H7 (cell line): ENCODE results near the gene KIAA0513. TPM values are rescaled to one million over a fixed set of nuclear protein-coding genes. Genes with fewer than 3 reads are reported as not detected.

Experiments used
- DNase-seq: peaks from one replicate; pipeline ENCODE4 v3.0.0; 2012
- H3K27me3 ChIP-seq: 2 replicates; pipeline ENCODE4 v1.6.0; 2011; ENCODE audit warnings: mild to moderate bottlenecking, low read length; ENCODE audit not compliant: control insufficient read depth, insufficient read depth
- H3K36me3 ChIP-seq: replicated peaks from 2 replicates; pipeline ENCODE4 v1.5.1; 2011; ENCODE audit warnings: low read length; ENCODE audit not compliant: control insufficient read depth, insufficient read depth
- H3K4me3 ChIP-seq: 2 replicates; pipeline ENCODE4 v1.5.1; 2011; ENCODE audit warnings: low read depth, mild to moderate bottlenecking, control low read depth, low read length, moderate library complexity; ENCODE audit not compliant: insufficient read depth
- total RNA-seq: library from RNA; depleted of rRNA; stranded (reverse); fragments of >200 nt; shearing (Covaris generic); gene quantifications from 2 replicates; pipeline ENCODE4 v1.2.3, GENCODE V29; 2014; rRNA removed

Gene KIAA0513, protein sequence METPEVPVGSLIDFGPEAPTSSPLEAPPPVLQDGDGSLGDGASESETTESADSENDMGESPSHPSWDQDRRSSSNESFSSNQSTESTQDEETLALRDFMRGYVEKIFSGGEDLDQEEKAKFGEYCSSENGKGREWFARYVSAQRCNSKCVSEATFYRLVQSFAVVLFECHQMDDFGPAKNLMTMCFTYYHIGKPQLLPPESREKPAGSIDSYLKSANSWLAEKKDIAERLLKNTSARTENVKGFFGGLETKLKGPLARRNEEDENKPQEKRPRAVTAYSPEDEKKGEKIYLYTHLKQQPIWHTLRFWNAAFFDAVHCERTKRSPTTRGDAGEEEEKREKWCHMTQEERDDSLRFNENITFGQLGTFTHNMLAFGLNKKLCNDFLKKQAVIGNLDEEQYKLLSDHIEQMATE
- total RNA-seq: 5.1 and 11.7 TPM in 2 replicates

GRCh38 chr16:85027349-85027957 is at the start of gene KIAA0513:
Gene KIAA0513, plus strand, starts transcription at chr16:85027795. Its CDS starts 39,277 bp downstream, at chr16:85067072.
- Histone ChIP-seq H3K36me3 (no peaks in the 10 kb centered on the region), H3K4me3 (peak within 1 kb of the TSS; percentile 75), H3K27me3 (peaks cover 11% of the 10 kb centered on the region)
- peak; percentile 100 for DNase-seq

- no peak overlapping the region for H3K4me3 ChIP-seq
- no peak for DNase-seq
- peaks cover 21% of the 10 kb centered on the region for H3K36me3 ChIP-seq
- H3K27me3 ChIP-seq: no peaks in the 10 kb centered on the region
Measured at GRCh38 chr16:84979516-84979915, 48.1 kb upstream of the KIAA0513 start.

DNA sequence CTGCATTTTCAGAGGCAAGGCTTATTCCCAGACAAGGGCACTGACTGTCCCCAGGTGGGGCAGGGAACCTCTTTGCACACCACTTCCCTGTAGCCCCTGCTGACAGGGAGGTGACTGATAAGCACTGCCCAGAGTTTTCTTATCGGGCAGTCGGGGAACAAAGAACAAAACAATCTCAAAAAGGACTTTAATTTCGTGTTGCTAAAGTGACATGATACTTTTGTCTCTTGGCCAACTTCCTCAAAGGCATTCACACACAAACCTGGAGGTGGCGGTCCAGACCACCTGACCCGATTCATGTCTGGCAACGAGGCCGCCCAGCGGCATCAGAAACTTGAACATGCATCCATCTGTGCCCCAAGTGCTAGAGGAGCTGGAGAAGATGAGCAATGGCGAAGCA is 45.2 kb upstream of the KIAA0513 start:
- Histone ChIP-seq H3K4me3 (no peak overlapping the region), H3K36me3 (peaks cover 14% of the 10 kb centered on the region), H3K27me3 (no peaks in the 10 kb centered on the region)
- DNase-seq: no peak

- H3K4me3 ChIP-seq: no peak overlapping the region
- no peaks in the 10 kb centered on the region for H3K27me3 ChIP-seq
- H3K36me3 ChIP-seq: peaks cover 24% of the 10 kb centered on the region
- no peak for DNase-seq
Measured at GRCh38 chr16:84985079-84986065, 42.2 kb upstream of the KIAA0513 start.

DNA sequence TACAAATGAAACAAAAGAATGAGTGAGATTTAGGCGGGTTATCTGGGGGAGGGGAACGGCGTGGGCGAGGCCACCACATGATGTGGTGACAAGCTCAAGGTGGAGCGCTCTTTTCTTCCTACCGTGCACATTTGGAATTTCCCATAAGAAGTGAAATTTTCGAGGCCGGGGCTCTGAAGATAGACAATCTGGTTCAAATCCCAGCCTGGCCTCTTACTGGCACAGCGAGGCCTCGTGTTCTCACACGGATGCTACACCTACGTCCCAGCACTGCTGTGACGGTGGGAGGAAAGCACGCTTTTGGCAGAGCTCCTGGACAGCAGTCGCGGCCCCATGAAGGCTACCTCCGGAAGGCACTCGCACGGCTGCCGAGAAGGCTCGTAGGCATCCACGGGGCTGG is 41.5 kb upstream of the KIAA0513 start:
- Histone ChIP-seq H3K36me3 (peaks cover 26% of the 10 kb centered on the region), H3K4me3 (no peak overlapping the region), H3K27me3 (no peaks in the 10 kb centered on the region)
- DNase-seq: no peak

- no peak for DNase-seq
- H3K27me3 ChIP-seq: no peaks in the 10 kb centered on the region
- H3K36me3 ChIP-seq: peaks cover 23% of the 10 kb centered on the region
- no peak overlapping the region for H3K4me3 ChIP-seq
Measured at GRCh38 chr16:84986879-84987278, 40.7 kb upstream of the KIAA0513 start.

DNA sequence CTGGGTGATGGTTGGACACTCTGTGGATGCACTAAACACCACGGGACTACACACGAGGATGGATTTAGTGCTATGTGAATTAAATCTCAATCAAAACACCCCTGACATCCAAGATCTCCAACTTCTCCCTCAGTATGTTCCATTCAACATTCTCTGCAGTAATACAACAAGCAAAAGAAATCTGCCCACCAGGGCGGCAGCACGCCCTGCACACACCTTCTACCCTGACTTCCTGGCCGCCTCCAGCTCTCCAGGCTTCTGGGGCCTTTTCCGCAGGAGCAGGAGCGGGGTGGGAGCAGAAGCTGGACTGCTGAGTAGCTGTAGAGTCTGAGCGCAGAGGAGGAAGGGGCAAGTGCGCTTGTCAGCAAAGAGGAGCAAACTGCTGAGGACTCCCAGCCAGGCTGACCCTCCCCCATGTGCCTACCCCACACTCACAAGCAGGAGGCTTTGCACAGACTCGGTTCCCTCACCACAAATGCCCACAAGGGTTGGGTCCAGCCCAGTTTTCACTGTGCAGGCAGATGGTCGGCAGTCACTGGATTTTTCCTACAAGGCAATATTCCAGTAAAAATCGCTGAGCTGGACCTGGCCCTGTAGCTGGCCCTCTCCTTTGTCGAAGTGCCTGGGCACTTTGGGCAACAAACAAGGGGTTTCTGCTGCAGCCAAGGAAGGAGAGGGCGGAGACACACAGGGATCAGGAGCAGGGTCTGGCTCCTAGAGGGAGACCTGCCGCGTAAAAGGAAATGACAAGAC is 39.1 kb upstream of the KIAA0513 start:
- no peak for DNase-seq
- no peaks in the 10 kb centered on the region for H3K27me3 ChIP-seq
- H3K36me3 ChIP-seq: peaks cover 20% of the 10 kb centered on the region
- H3K4me3 ChIP-seq: no peak overlapping the region

DNA sequence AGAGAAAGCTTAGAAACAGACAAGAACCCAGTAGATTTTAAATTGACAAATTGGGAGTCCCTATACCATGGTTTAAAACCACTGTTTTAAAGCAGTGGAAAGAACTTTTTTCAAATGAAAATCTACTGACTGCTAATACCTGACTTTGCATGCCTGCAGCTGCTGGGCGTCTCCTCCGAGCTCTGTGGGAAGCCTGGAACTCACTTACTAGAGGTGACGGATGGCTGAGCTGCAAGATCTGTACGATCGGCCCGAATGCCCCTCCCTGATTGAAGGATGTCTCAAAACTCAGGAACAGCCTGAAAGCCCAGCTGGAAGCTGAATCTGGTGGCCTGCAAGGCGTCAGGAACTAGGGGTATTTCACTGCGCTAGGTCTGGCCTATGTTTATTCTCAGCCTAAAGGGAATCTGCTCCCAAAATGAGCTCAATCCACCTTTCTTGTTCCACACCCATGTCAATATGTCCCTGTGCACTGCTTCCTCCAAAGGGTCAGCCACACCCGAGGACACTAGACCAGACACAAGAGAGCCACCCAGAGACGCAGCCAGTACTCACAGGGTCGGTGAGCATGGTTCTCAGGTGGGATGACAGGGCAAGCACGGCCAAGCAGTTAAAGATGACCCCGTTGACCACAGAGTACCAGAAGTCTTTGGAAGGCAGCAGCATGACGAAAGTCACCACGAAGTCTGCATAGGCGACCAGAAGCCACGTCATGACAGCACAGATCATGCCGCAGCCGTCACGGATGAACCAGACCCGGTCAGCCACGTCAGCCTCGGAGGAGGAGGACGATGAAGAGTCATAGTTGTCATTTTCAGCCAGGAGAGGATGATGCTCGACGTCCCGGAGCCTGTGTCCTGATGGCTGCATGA is 37.6 kb upstream of the KIAA0513 start:
- Histone ChIP-seq H3K4me3 (no peak overlapping the region), H3K27me3 (no peaks in the 10 kb centered on the region), H3K36me3 (peaks cover 23% of the 10 kb centered on the region)
- DNase-seq: no peak

DNA sequence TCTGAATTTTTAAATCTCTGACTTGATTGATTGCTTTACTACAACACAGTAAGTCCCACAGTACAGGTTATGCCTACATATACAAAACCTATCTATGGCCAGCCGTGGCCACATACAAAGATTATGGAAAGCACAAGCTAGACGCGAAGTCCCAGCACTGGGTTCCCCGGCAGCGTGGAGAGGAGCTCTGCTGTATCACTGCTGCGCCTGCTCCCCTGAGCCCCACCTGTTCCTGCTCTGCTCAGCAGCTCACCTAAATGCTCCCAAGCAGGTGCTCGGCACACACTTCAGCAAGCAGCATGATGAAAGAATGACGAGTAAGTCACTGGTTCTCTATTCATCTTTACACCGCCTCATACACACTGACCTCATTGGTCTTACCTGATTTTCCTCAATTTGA is 36.8 kb upstream of the KIAA0513 start:
- no peak for DNase-seq
- no peak overlapping the region for H3K4me3 ChIP-seq
- no peaks in the 10 kb centered on the region for H3K27me3 ChIP-seq
- peaks cover 24% of the 10 kb centered on the region for H3K36me3 ChIP-seq

DNA sequence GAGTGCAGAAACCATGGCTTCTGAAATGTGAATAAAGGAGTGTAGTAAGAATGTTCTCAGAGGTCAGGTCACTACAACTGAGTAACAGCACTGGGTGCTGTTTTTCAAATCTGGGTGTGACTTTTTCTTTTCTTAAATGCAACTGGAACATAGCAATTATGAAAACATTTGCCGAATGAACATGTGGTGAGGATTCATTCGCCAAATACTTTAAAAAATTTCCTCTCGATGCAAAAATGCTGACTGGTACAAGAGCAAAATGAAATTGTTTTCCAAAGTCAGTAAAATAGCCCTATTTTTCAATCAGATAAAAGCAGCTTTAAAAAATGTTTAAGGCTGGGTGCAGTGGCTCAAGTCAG is 34.9 kb upstream of the KIAA0513 start:
- no peaks in the 10 kb centered on the region for H3K27me3 ChIP-seq
- DNase-seq: no peak
- peaks cover 20% of the 10 kb centered on the region for H3K36me3 ChIP-seq
- no peak overlapping the region for H3K4me3 ChIP-seq

DNA sequence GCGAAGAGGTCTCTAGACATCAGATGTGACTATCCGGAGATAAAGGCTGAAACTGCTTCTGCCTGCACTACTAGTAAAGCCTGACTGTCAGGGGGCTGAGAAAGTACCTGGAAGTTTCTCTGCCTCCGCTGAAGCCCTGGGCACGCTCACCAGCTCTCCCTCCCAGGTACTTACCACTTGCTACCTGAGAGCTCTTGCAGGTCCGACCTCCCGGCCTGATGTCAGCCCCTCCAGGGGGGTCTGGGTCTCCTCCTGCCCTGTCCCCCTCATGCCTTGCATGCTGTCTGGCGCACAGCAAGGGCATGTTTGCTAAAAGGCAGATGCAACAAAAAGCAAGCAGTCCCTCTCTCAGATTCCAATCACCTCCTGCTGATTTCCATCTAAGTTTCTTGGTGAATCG is 33.7 kb upstream of the KIAA0513 start:
- DNase-seq: peak; percentile 6
- Histone ChIP-seq H3K4me3 (no peak overlapping the region), H3K36me3 (peaks cover 16% of the 10 kb centered on the region), H3K27me3 (no peaks in the 10 kb centered on the region)

- Histone ChIP-seq H3K27me3 (no peaks in the 10 kb centered on the region), H3K36me3 (peaks cover 8% of the 10 kb centered on the region), H3K4me3 (no peak overlapping the region)
- DNase-seq: no peak
Measured at GRCh38 chr16:84995663-84996062, 31.9 kb upstream of the KIAA0513 start.

DNA sequence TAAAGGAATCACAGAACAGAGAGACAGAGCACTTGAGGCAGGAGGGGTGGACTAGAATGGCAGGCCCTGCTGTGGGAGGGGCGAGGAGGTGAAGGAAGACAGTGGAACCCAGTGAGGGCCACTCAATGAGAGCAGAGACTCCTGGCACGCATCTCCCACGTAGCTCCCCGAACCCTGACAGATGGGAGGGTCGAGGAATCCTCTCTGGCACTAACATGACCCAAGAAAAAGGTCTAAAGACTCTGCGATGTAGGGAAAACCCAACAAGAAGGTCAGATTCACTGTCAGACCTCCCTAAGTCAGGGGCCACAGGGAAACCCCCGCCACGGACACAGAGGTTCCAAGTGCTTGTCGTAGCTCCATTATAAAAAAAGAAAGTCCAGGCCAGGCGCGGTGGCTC is 31.2 kb upstream of the KIAA0513 start:
- Histone ChIP-seq H3K36me3 (peaks cover 8% of the 10 kb centered on the region), H3K4me3 (no peak overlapping the region), H3K27me3 (no peaks in the 10 kb centered on the region)
- no peak for DNase-seq
